ENCODE data around the gene REST.

The REST gene

DNA sequence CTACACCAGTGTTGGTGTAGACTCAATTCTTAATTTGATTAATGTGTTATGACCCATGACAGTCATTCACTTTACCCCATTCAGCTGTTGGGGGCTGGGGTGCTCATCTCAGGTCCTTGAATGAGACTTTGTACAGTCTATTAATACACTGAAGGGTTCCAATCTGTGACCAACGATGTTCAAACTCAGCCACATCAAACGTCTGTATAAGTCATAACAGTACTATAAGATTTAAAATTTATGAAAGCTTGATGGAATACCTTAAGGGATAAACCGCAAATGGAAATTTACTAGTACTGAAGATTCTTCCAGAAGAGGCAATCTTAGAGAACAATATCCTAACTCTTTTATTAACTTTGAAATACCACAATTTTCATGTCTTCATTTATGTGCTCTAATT is 33.7 kb downstream of the REST start:
- H3K36me3 ChIP-seq, result peaks cover 18 to 28% (median 20%) of the 10 kb centered on the region in 3 donors
- intact Hi-C loops (cut with DNase I; ENCODE audit: low total_unique reads), result no loop called here
- no peak for TF ChIP-seq CTCF (IDR thresholded peaks at IDR 0.05)
- no peak for DNase-seq
- H3K27me3 ChIP-seq, result no peaks in the 10 kb centered on the region
- H3K9me3 ChIP-seq, result no peaks in the 10 kb centered on the region
- H3K27ac ChIP-seq, result no peak overlapping the region
- H3K4me3 ChIP-seq, result no peak overlapping the region
- H3K4me1 ChIP-seq, result peaks cover 0 to 6% (median 0%) of the 10 kb centered on the region in 4 donors

- no peaks in the 10 kb centered on the region for H3K36me3 ChIP-seq
- TF ChIP-seq CTCF (IDR thresholded peaks at IDR 0.05), result no peak
- no peaks in the 10 kb centered on the region for H3K9me3 ChIP-seq
- no peak for DNase-seq
- intact Hi-C loops (cut with DNase I; ENCODE audit: low total_unique reads), result no loop called here
- no peak overlapping the region for H3K27ac ChIP-seq
- H3K4me3 ChIP-seq, result no peak overlapping the region
- H3K4me1 ChIP-seq, result peaks cover 0 to 13% (median 3%) of the 10 kb centered on the region in 4 donors
- no peaks in the 10 kb centered on the region for H3K27me3 ChIP-seq
Measured at GRCh38 chr4:56953680-56954520, 46.2 kb downstream of the REST start.

- Histone ChIP-seq H3K4me1 (peaks cover 0 to 14% (median 3%) of the 10 kb centered on the region in 4 donors), H3K4me3 (no peak overlapping the region), H3K27ac (peak overlapping the region; percentile 26 to 53), H3K27me3 (no peaks in the 10 kb centered on the region), H3K36me3 (peaks cover 10 to 27% (median 11%) of the 10 kb centered on the region in 3 donors), H3K9me3 (no peaks in the 10 kb centered on the region)
- no peak for TF ChIP-seq CTCF (IDR thresholded peaks at IDR 0.05)
- peak; percentile 91 to 95 for DNase-seq
- intact Hi-C loops (cut with DNase I; ENCODE audit: low total_unique reads), result no loop called here
Measured at GRCh38 chr4:56958111-56958517, 50.4 kb downstream of the REST start.

DNA sequence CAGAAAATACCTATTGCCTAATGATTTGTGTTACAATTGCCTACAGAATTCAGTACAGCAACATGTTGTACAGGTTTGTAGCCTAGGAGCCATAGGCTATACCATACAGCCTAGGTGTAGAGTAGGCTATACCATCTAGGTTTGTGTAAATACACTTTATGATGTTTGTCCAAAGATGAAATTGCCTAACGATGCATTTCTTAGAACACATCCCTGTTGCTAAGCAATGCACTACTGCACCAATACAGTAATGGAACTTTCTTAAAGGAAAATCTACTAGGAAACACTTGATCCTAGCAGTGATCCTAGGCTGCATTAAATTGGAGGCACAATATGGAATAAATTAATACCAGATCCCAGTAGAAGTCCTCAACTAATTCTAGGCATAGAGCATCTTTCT is 51.4 kb downstream of the REST start:
- Histone ChIP-seq H3K36me3 (peaks cover 20 to 37% (median 20%) of the 10 kb centered on the region in 3 donors), H3K27ac (no peak overlapping the region), H3K27me3 (no peaks in the 10 kb centered on the region), H3K9me3 (no peaks in the 10 kb centered on the region), H3K4me1 (peaks cover 0 to 14% (median 3%) of the 10 kb centered on the region in 4 donors), H3K4me3 (no peak overlapping the region)
- intact Hi-C loops (cut with DNase I; ENCODE audit: low total_unique reads), result no loop called here
- no peak for DNase-seq
- TF ChIP-seq CTCF (IDR thresholded peaks at IDR 0.05), result no peak

DNA sequence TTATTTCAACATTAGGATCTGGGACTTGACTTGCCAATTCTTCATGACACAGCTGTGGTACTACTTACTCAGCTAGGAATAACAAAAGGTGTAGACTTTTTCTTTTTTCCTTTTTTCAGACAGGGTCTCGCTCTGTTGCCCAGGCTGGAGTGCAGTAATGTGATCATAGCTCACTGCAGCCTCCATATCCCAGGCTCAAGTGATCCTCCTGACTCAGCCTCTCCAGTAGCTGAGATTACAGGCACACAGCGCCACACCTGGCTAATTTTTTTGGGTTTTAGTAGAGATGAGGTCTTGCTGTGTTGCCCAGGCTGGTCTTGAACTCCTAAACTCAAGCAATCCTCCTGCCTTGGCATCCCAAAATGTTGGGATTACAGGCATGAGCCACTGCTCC is 53.4 kb downstream of the REST start:
- H3K36me3 ChIP-seq, result peaks cover 33 to 56% (median 40%) of the 10 kb centered on the region in 3 donors
- no peak for TF ChIP-seq CTCF (IDR thresholded peaks at IDR 0.05)
- H3K4me1 ChIP-seq, result peaks cover 0 to 14% (median 3%) of the 10 kb centered on the region in 4 donors
- H3K9me3 ChIP-seq, result no peaks in the 10 kb centered on the region
- H3K4me3 ChIP-seq, result no peak overlapping the region
- no peaks in the 10 kb centered on the region for H3K27me3 ChIP-seq
- no peak for DNase-seq
- intact Hi-C loops (cut with DNase I; ENCODE audit: low total_unique reads), result no loop called here
- no peak overlapping the region for H3K27ac ChIP-seq

Data from tibial artery (tissue), 4 donors.